Iris pigment epithelial cell (primary cell): ENCODE data around the gene MALL.
"Not testable (repeated sequence)": the region's sequence is repeated elsewhere in the genome, so short reads cannot be mapped to it uniquely, and the experiment has no call there.

Source experiments
- DNase-seq: peaks from one replicate; pipeline ENCODE4 v3.0.0-alpha.2; 2011; ENCODE audit warnings: low read depth

Gene MALL

GRCh38 chr2:110049769-110050168 lies 65.9 kb downstream of the MALL start:
- DNase-seq: not testable (repeated sequence)

DNA sequence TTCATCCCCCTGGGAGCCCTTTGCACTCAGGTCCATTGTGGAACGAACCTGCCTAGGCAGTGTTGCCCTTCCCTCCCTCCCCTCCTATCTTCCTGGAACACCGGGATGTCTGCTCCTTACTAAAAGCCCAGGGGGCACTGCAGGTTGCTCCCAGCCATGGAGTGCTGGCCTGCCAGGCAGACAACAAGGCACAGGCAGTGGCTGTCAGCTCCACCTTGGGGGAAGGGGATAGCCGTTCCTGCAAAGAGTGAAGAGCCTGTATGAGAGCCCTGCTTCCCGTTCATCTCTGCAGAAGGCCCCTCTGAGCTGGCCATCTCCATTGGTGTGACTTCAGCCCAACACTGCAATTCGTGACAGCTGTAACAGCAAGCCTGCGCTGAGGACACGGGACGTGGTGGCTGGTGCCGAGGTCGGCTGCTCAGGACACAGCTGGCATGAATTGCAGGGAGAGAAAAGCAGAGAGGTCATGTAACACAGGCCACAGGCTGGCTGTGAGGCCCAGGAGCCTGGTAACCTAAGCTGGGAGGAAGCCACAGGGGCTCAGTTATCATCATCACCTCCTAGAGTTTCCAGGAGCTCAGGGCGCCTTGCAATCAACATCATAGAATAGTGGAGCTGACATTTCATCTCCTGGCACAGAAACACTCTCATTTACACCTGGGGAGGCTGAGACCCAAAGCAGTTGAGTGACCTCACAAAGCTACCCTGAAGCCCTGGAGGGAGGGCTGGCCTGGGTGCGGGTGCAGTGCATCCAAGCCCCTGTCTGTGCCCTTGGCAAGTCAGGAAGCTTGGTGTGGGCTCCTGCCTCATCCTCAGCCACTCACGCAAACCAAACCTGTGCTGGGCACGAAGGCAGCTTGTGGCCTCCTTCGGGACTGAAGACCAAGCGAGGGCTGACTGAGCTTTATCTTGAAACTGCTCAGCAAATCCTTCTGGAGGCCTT lies 67.1 kb downstream of the MALL start:
- DNase-seq: not testable (repeated sequence)

- DNase-seq: not testable (repeated sequence)
These were observed 68.4 kb downstream of the MALL start for GRCh38 chr2:110047225-110047624.

DNA sequence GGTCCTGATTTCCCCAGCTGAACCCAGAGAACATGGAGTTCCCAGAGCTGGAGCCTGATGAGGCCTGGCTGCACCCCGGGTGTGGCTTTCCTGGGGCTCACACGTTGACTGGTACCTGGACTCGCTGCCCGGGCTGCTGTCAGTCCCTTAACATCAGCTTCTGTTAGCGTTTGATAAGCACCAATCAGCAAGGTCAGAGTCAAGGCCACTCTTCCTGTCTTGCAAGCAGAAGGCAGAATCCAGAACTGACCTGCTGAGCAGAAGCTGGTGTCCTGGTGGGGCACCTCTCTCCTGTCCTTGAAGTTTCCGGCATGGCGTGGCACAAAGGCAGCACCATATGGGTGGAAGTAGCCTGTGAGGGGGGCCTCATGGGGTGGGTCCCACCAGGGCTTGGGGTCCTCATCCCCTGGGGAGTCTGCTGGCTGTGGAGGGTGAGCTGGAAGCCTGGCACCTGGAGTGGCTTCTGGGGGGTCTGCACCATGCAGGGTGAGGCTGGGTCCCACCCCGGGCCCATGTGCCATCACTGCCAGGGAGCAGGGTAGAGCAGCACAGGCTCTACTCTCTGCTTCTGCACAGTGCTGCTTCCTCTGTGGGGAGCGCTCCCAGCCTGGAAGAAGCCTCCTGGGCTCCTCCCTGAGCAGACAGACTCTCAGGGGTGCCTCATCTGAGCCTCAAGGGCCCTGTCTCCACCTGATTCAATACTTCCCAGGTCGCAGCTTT lies 73.5 kb downstream of the MALL start:
- DNase-seq: not testable (repeated sequence)

- DNase-seq: not testable (repeated sequence)
These were observed 78.3 kb downstream of the MALL start for GRCh38 chr2:110037336-110037735.

- not testable (repeated sequence) for DNase-seq
These were observed 80.2 kb downstream of the MALL start for GRCh38 chr2:110035384-110035783.

DNA sequence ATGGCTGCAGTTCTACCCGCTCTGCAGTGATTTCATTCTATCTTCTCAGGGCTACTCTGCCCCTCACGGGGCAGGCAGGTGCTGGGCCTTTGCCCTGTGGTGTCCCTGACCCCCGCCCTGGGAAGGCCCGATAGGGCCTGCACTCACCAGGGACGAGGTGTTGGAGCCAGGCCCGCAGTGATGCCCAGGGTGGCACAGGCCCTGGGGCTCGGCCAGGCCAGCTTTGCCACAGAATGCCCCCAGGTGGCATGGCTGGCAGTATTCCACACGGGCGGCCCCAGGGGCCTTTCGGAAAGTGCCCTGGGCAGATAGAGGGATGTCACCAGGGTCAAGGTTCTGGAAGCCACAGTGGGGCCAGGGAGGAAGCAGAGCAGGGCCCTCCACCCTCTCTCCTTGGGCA lies 80.7 kb downstream of the MALL start:
- DNase-seq: not testable (repeated sequence)
